Keratinocyte (primary cell): Measurements from ENCODE around the gene NUP214.

ENCODE experiments used
- EZH2 ChIP-seq: IDR thresholded peaks from one replicate; pipeline ENCODE4 v1.6.1; 2012; ENCODE audit warnings: inconsistent platforms, mild to moderate bottlenecking, low read length, moderate library complexity
- TF ChIP-seq, protein P1 (sequence below), 3 experiments: IDR thresholded peaks in 1 of 3; conservative IDR thresholded peaks in 1 of 3; optimal IDR thresholded peaks in 1 of 3; 2 replicates in 2 of 3; 3 replicates in 1 of 3; pipeline versions ENCODE3 to v1.5.1; 2011; ENCODE audit warnings: low read length in 3 of 3, mild to moderate bottlenecking in 3 of 3, moderate library complexity in 2 of 3, control low read depth in 1 of 3, inconsistent platforms in 1 of 3; ENCODE audit not compliant: insufficient read depth in 2 of 3; ENCODE audit errors: extremely low read depth in 1 of 3

DNA sequence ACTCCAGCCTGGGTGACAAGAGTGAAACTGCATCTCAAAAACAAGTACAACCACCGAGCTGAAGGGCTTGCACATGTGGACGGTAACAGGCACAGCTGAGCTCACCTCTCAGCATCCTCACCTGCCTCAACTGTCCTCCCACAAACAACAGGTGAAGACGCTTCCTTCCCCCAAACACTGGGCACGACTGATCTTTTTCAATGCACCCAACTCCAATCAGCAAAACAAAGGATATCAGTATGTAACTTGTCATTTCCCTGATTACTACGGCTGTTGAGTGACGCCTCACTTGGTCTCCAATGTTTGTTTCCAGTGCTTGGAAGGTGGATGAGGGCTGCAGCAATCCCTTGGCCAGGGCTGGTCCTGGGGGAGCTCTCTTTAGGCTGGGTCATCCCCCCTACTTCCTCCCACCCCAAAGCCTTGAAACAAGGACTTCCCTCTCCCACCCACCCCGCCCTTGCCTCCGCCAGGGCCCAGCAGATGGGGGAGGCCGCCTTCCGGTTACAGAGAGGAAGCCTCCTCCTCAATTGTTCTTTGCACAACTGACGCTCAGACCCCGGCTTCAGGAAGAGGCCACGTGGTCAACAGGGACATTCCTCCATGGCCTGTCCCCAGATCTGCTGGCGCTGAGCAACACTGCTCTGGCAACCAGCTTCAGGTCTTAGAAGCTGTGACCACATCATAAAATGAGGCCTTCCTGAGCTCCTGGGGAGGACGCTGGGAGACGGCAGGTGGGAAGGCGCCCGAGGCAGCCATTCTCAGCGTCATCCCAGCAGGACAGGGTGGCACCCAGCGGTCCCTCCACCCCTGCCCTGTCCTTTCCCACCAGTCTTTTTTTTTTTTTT lies 145.0 kb downstream of the NUP214 start:
- TF ChIP-seq, protein P1, sequence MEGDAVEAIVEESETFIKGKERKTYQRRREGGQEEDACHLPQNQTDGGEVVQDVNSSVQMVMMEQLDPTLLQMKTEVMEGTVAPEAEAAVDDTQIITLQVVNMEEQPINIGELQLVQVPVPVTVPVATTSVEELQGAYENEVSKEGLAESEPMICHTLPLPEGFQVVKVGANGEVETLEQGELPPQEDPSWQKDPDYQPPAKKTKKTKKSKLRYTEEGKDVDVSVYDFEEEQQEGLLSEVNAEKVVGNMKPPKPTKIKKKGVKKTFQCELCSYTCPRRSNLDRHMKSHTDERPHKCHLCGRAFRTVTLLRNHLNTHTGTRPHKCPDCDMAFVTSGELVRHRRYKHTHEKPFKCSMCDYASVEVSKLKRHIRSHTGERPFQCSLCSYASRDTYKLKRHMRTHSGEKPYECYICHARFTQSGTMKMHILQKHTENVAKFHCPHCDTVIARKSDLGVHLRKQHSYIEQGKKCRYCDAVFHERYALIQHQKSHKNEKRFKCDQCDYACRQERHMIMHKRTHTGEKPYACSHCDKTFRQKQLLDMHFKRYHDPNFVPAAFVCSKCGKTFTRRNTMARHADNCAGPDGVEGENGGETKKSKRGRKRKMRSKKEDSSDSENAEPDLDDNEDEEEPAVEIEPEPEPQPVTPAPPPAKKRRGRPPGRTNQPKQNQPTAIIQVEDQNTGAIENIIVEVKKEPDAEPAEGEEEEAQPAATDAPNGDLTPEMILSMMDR (optimal IDR thresholded peaks at IDR 0.05 in 1 of 3, IDR thresholded peaks at IDR 0.05 in 1 of 3, conservative IDR thresholded peaks at IDR 0.05 in 1 of 3; ENCODE audit: extremely low read depth in 1 of 3, insufficient read depth in 2 of 3, low read length in 3 of 3): no peak
- no peak for TF ChIP-seq EZH2
